ENCODE data around the gene UBE2E1.

GRCh38 chr3:23808525-23808924, 2.8 kb downstream of the UBE2E1 start:
- no peak for TF ChIP-seq CTCF (IDR thresholded peaks at IDR 0.05)
- TF ChIP-seq POLR2A (IDR thresholded peaks at IDR 0.05; ENCODE audit: low read depth) = no peak
- TF ChIP-seq EP300 (IDR thresholded peaks at IDR 0.05) = no peak
